ENCODE data around the gene CREB3L1. TPM values are rescaled to one million over a fixed set of nuclear protein-coding genes. Genes with fewer than 3 reads are reported as not detected.

Gene CREB3L1
- total RNA-seq, 1 donor from 2014 or later: 0.43 TPM

DNA sequence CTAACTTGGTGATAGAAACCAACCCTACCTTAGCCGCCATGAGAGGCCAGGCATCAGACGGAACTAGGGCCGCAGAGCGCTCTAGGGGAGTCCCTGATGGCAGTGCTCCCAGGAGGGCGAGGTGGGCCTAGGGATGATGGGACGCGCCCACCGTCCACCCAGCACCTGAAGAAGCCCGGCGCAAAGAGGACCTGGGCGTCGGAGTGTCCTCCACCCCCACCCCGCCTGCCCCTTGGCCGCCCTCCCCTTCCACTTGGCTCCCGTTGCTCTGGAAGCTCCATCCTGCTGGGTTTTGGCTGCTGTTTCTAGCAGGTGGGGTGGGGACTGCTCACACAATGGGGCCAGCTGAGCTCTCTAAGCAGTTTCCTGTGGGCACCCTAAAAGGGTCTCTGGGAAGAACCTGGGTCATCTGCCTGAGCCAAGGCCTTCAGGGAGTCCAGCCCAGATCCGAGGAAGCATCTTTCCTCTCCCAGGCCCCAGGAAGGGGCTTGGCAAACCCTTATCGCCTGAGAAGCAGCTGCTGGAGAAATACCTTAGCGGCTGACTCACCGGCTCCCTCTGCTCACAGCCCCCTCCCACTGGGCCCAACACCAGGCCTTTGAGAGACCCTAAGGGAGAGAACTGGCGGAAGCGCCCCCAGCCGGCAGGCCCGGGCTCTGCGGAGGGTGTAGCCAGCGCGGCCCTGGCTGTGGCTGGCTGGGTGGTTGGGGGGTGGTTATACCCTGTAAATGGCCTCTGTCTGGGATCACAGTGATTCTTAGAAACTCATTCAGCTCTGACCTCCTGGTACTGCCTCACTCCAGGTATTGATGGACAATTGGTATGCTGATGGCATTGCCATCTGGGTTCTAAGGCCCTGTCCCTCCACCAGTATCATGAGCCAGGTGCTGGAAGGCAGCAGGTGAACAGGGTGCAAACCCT is 19.3 kb downstream of the CREB3L1 start:
- no peaks in the 10 kb centered on the region for H3K9me3 ChIP-seq (ENCODE audit: low read depth)
- H2AFZ ChIP-seq (replicated peaks): peak overlapping the region; percentile 27
- Mint-ChIP-seq H3K4me3 (peak overlapping the region; percentile 83), H3K9me3 (no peaks in the 10 kb centered on the region), H3K27me3 (ENCODE audit: insufficient read depth, low read depth) (peaks cover 12% of the 10 kb centered on the region), H3K4me1 (peaks cover 33% of the 10 kb centered on the region), H3K27ac (peak overlapping the region; percentile 60), H3K36me3 (no peaks in the 10 kb centered on the region)
- H3K27me3 ChIP-seq: peaks cover 7% of the 10 kb centered on the region
- peak overlapping the region; percentile 82 for H3K4me2 ChIP-seq
- no peak overlapping the region for H3K27ac ChIP-seq
- no peaks in the 10 kb centered on the region for H3K36me3 ChIP-seq
- H3K4me3 ChIP-seq: peak overlapping the region; percentile 48
- H4K20me1 ChIP-seq (ENCODE audit: low read depth): no peaks in the 10 kb centered on the region
- TF ChIP-seq, protein P1, sequence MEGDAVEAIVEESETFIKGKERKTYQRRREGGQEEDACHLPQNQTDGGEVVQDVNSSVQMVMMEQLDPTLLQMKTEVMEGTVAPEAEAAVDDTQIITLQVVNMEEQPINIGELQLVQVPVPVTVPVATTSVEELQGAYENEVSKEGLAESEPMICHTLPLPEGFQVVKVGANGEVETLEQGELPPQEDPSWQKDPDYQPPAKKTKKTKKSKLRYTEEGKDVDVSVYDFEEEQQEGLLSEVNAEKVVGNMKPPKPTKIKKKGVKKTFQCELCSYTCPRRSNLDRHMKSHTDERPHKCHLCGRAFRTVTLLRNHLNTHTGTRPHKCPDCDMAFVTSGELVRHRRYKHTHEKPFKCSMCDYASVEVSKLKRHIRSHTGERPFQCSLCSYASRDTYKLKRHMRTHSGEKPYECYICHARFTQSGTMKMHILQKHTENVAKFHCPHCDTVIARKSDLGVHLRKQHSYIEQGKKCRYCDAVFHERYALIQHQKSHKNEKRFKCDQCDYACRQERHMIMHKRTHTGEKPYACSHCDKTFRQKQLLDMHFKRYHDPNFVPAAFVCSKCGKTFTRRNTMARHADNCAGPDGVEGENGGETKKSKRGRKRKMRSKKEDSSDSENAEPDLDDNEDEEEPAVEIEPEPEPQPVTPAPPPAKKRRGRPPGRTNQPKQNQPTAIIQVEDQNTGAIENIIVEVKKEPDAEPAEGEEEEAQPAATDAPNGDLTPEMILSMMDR (IDR thresholded peaks at IDR 0.05): peak; percentile 83
- no peak for TF ChIP-seq EZH2phosphoT487 (IDR thresholded peaks at IDR 0.05)
- H3K4me1 ChIP-seq: peaks cover 32% of the 10 kb centered on the region
- peaks cover 30% of the 10 kb centered on the region for H3F3A ChIP-seq (ENCODE audit: low read depth)
- DNase-seq (ENCODE audit: low spot score): peak; percentile 92
- no peak overlapping the region for H3K9ac ChIP-seq
- H3K79me2 ChIP-seq (ENCODE audit: low read depth): no peaks in the 10 kb centered on the region

DNA sequence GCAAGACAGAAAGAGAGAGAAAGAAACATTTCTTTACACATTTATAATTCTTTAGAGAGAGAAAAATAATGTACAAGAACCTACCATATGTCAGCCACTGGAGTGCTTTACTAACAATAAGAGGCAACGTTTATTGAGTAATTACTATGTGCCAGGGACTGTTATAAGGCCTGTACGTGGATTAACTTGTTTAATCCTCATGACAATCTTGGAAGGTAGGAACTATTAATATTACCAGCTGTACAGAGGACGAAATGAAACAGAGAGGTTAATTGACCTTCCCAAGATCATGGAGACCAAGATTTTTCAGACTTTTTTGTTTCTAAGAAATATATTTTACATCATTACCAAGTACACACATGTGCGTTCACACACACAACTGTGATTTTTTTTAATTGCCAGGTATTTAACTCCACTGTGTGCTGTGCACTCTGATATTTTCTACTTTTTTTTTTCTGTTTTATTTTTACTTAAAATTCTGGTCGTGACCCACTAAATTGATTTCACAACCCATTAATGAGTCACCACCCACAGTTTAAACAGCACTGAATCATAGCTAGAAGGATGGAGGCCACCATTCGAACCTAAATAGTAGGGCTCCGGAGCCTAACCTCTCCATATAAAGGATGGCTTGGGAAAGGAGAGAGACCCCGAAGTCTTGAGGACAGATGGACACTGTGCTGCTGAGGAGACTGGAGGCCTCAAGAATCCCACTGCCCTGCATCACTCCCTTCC is 21.4 kb downstream of the CREB3L1 start:
- no peak for DNase-seq (ENCODE audit: low spot score)
- Histone ChIP-seq H3K27ac (no peak overlapping the region), H3F3A (ENCODE audit: low read depth) (peaks cover 30% of the 10 kb centered on the region), H3K79me2 (ENCODE audit: low read depth) (no peaks in the 10 kb centered on the region), H3K9ac (no peak overlapping the region), H3K36me3 (no peaks in the 10 kb centered on the region), H3K4me3 (no peak overlapping the region), H3K4me2 (no peak overlapping the region), H3K4me1 (peaks cover 29% of the 10 kb centered on the region), H3K9me3 (ENCODE audit: low read depth) (no peaks in the 10 kb centered on the region), H4K20me1 (ENCODE audit: low read depth) (no peaks in the 10 kb centered on the region), H3K27me3 (peaks cover 7% of the 10 kb centered on the region), H2AFZ (replicated peaks) (no peak overlapping the region)
- H3K27ac Mint-ChIP-seq: no peak overlapping the region
- no peak overlapping the region for H3K4me3 Mint-ChIP-seq
- H3K4me1 Mint-ChIP-seq: peaks cover 23% of the 10 kb centered on the region
- H3K9me3 Mint-ChIP-seq: no peaks in the 10 kb centered on the region
- peaks cover 6% of the 10 kb centered on the region for H3K27me3 Mint-ChIP-seq (ENCODE audit: insufficient read depth, low read depth)
- TF ChIP-seq EZH2 (IDR thresholded peaks at IDR 0.05): no peak
- H3K36me3 Mint-ChIP-seq: no peaks in the 10 kb centered on the region

DNA sequence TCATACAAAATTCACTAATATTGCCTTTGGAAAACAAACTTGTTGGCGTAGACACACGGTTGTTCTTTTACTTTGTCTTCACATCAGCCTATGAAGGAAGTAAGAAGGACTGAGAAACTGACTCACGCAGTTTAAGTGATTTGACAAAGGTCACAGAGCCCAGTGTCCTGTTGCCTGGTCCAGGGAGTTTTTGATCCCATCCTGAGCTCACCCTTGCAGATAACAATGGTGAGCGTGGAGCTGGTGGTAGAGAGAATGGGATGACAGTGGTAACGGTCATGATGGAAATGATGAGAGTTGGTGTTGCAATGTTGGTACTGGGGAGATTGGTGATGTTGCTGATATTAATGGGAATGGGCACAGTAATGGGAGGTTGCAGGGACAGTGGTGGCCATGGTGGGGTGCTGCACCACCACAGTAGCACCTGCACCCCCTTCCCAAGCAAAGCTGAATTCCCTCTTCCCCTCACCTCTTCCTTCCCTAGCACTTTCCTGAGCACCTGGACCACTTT is 22.0 kb downstream of the CREB3L1 start:
- Mint-ChIP-seq H3K36me3 (no peaks in the 10 kb centered on the region), H3K4me1 (peaks cover 16% of the 10 kb centered on the region), H3K27ac (peak overlapping the region; percentile 22), H3K4me3 (no peak overlapping the region), H3K27me3 (ENCODE audit: insufficient read depth, low read depth) (peaks cover 6% of the 10 kb centered on the region), H3K9me3 (no peaks in the 10 kb centered on the region)
- Histone ChIP-seq H3K27ac (no peak overlapping the region), H4K20me1 (ENCODE audit: low read depth) (no peaks in the 10 kb centered on the region), H3K9ac (no peak overlapping the region), H3K27me3 (peaks cover 7% of the 10 kb centered on the region), H3K79me2 (ENCODE audit: low read depth) (no peaks in the 10 kb centered on the region), H3K4me3 (no peak overlapping the region), H3K4me1 (peaks cover 25% of the 10 kb centered on the region), H3F3A (ENCODE audit: low read depth) (peaks cover 23% of the 10 kb centered on the region), H2AFZ (replicated peaks) (no peak overlapping the region), H3K4me2 (no peak overlapping the region), H3K9me3 (ENCODE audit: low read depth) (no peaks in the 10 kb centered on the region), H3K36me3 (no peaks in the 10 kb centered on the region)
- no peak for DNase-seq (ENCODE audit: low spot score)
- TF ChIP-seq, protein P1 (IDR thresholded peaks at IDR 0.05): no peak
- no peak for TF ChIP-seq EZH2phosphoT487 (IDR thresholded peaks at IDR 0.05)
- no peak for TF ChIP-seq EZH2 (IDR thresholded peaks at IDR 0.05)
